SW 1271 (cell line): ENCODE results near the gene ELAC1.
A peak's percentile ranks its signal among the peaks of the same experiment; 100 is the strongest.

Experiments
- DNase-seq, 2 experiments: peaks; one replicate each; lab custom pipeline; 2025; lab: John Stamatoyannopoulos, UW

The ELAC1 gene

DNA sequence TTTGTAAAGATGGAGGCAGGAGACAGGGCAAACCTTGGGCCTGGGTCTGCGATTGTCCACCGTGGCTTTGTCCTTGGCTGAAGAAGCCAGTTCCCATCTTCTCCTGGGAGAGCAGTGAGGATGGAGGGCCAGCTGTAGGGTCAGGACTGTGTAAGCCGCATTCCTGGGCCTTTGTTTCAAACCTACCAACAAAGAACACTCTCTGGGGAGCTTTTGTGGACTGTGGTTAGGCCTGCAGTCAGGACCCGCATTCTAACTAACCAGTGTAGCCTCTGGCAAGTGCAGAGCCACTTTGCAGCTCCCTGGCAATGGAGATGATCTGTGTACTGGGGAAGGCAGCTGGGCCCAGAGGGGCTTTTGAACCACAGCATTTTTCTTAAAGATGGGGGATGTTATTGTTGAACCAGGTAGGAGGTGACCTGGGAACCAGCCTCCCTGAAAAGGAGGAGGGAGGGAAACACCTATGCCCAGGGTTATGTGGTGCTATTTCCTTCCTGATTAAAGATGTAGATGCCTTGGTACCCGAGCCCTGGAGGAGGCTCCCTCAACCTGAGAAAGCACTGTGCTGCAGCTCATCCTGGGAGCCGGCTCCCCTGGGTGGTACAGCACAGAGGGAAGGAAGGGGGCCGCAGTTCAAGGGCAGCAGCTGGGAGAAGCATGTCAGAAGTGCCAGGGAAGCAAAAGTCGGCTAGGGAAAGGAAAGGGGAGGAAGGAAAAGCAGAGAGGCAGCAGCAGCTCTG is 49.5 kb downstream of the ELAC1 start:
- DNase-seq, result no peak

DNA sequence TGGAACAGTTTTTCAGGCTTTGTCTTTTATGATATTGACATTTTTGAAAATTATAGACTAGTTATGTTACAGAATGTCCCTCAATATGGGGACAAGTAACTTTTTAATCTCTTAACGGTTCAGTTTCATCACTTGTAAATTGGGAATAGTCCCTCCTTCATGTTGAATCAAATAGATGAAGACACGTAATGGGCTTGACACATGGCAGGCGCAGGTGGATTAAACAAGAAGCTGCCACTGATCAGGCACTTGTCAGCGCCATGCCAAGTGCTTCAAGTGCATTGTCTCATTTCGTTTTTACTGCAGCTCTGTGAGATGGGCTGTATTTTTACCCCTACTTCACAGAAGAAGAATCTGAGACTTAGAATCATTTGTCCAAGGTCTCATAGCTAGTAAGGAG is 52.7 kb downstream of the ELAC1 start:
- DNase-seq, result no peak

- no peak for DNase-seq
Measured at GRCh38 chr18:51021226-51021965, 53.6 kb downstream of the ELAC1 start.

DNA sequence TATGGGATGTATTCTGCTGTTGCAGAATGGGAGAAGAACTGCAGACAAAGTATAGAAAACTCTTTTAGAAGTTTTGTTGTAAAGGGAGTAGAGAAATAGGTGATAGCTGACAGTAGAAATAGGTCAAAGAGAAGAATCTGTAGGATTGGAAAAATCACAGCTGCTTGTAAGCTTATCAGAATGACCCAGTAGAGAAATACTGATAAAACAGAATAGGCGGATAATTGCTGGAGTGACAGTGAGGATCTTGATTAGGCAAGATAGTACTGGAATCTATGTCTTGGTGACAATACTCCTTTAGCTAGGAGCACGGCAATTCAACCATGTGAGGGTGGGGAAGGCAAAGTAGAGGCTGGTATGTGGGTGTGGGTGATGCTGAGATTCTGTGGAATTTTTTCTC is 57.7 kb downstream of the ELAC1 start:
- no peak for DNase-seq

- DNase-seq, result peak in 1 of 2 experiments; percentile 8
Measured at GRCh38 chr18:51028201-51028805, 60.5 kb downstream of the ELAC1 start.

- DNase-seq, result no peak
Measured at GRCh38 chr18:51029378-51029693, 61.5 kb downstream of the ELAC1 start.

GRCh38 chr18:51029694-51030536 is 62.1 kb downstream of the ELAC1 start, which contains the start of gene SMAD4:
Gene SMAD4, plus strand, starts transcription at chr18:51030213. Its CDS starts 16,834 bp downstream, at chr18:51047047.
- peak; percentile 57 to 82 for DNase-seq

GRCh38 chr18:51030537-51031258 is 62.9 kb downstream of the ELAC1 start:
- DNase-seq, result peak in 1 of 2 experiments; percentile 3

DNA sequence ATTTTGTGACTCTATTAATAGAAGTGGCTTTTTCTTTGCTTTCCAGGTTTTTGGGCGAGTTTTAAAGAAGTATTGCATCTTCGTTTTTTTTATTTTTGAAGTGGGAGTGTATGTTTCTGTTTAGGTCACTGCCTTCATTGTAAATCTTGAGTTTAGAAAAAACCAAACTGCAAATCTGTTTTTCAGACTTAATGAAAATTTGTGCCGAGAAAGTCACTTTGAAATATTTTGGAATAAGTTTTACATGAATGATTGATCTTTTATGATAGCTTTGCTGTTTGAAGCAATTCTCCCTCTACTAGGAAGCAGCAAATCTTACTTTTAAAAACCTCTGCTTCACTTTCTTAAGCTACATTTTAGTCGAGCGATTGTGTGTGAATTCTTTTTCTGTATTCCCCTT is 64.4 kb downstream of the ELAC1 start:
- DNase-seq, result no peak

DNA sequence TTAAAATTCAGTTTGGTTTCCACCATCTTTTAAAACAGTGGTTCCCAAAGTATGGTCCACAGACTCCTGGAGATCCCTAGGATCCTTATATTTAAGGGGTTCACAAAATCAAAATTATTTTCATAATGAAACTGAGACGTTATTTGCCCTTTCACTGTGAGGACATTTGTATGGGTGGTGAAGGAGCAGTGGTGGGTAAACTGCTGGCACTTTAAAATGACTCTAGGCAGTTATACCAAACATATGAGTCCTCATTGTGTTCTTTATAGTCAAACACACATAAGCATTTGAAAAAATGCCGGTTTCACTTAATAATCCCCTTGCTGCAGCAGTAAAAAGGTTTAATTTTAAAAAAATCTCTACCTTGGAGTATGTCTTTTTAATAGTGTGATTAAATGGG is 69.4 kb downstream of the ELAC1 start:
- no peak for DNase-seq
